GM19238 (cell line): ENCODE results near the gene WFS1.

ENCODE experiments used
- DNase-seq: peaks from one replicate; pipeline ENCODE4 v3.0.0; 2011; ENCODE audit warnings: low spot score; ENCODE audit not compliant: insufficient read length

WFS1 gene

GRCh38 chr4:6269616-6270511, at the start of gene WFS1:
Gene WFS1, plus strand, starts transcription at chr4:6269850. Its CDS starts 7,606 bp downstream, at chr4:6277456.
- peak; percentile 100 for DNase-seq

- no peak for DNase-seq
These were observed 48.3 kb upstream of the WFS1 start for GRCh38 chr4:6221301-6221850.

GRCh38 chr4:6221851-6222760, 47.5 kb upstream of the WFS1 start:
- DNase-seq = no peak

GRCh38 chr4:6222761-6223292, 46.8 kb upstream of the WFS1 start:
- DNase-seq = no peak

- no peak for DNase-seq
These were observed 44.9 kb upstream of the WFS1 start for GRCh38 chr4:6224735-6225134.

GRCh38 chr4:6225469-6225868, 44.2 kb upstream of the WFS1 start:
- DNase-seq = no peak

GRCh38 chr4:6226506-6226905, 43.1 kb upstream of the WFS1 start:
- no peak for DNase-seq

- DNase-seq = no peak
These were observed 42.1 kb upstream of the WFS1 start for GRCh38 chr4:6227412-6228157.

GRCh38 chr4:6228158-6229067, 41.2 kb upstream of the WFS1 start:
- no peak for DNase-seq

GRCh38 chr4:6229095-6229494, 40.6 kb upstream of the WFS1 start:
- no peak for DNase-seq

GRCh38 chr4:6229671-6230501, 39.8 kb upstream of the WFS1 start:
- DNase-seq = no peak

- DNase-seq = no peak
These were observed 39.2 kb upstream of the WFS1 start for GRCh38 chr4:6230502-6230785.

- no peak for DNase-seq
These were observed 38.6 kb upstream of the WFS1 start for GRCh38 chr4:6230827-6231662.

GRCh38 chr4:6231663-6232165, 37.9 kb upstream of the WFS1 start:
- DNase-seq = no peak

GRCh38 chr4:6232836-6233785, 36.5 kb upstream of the WFS1 start:
- no peak for DNase-seq

GRCh38 chr4:6233929-6234328, 35.7 kb upstream of the WFS1 start:
- no peak for DNase-seq

GRCh38 chr4:6235012-6235411, 34.6 kb upstream of the WFS1 start:
- no peak for DNase-seq
